Endothelial cell of umbilical vein (primary cell): ENCODE measurements around the gene ADAM33. TPM values are rescaled to one million over a fixed set of nuclear protein-coding genes. Genes with fewer than 3 reads are reported as not detected.

Experiments
- BruUV-seq: library from RNA; stranded (reverse); fragments of 400-500 nt; replicated peaks from 2 replicates; lab custom pipeline; 2021; lab: Mats Ljungman, UMichigan
- CTCF ChIA-PET: fragments of 300-600, 350-600 bp; sonication (Branson Sonifier 250); formaldehyde crosslinking; loops from one replicate; lab custom pipeline; 2021; ENCODE audit warnings: antibody characterized with exemption, inconsistent platforms; lab: Charles Lee
- POLR2A ChIA-PET: fragments of 300-600, 350-600 bp; sonication (Branson Sonifier 250); formaldehyde crosslinking; loops from one replicate; lab custom pipeline; 2021; ENCODE audit warnings: antibody characterized with exemption, inconsistent platforms; lab: Charles Lee
- DNase-seq: peaks from one replicate; pipeline ENCODE4 v3.0.0-alpha.2; 2011; ENCODE audit warnings: low read depth, low spot score
- FAIRE-seq: peaks from 2 replicates; lab custom pipeline; 2011; peaks lifted over from hg19 to GRCh38; lab: Jason Lieb, UNC
- H2AFZ ChIP-seq: 2 replicates; pipeline ENCODE4 v1.6.0; 2012; ENCODE audit warnings: low read depth, low read length, control low read depth, inconsistent platforms
- H3K27ac ChIP-seq: 2 replicates; pipeline ENCODE4 v1.5.1; 2011; ENCODE audit warnings: low read depth, mild to moderate bottlenecking, control low read depth, low read length, moderate library complexity; ENCODE audit not compliant: insufficient read depth
- H3K27me3 ChIP-seq, 2 experiments: 2 replicates each; pipeline versions ENCODE4 v1.6.0 to v1.6.1; 2011; ENCODE audit warnings: low read length in 2 of 2, mixed read lengths in 1 of 2; ENCODE audit not compliant: control insufficient read depth in 2 of 2, insufficient read depth in 2 of 2
- H3K36me3 ChIP-seq, 2 experiments: 2 replicates in 1 of 2; 3 replicates in 1 of 2; pipeline ENCODE4 v1.5.1; 2011; ENCODE audit warnings: low read length in 2 of 2, mild to moderate bottlenecking in 1 of 2, moderate library complexity in 1 of 2; ENCODE audit not compliant: control insufficient read depth in 2 of 2, insufficient read depth in 2 of 2; ENCODE audit errors: extremely low read depth in 1 of 2
- H3K4me1 ChIP-seq: 3 replicates; pipeline ENCODE4 v1.5.1; 2011; ENCODE audit warnings: mild to moderate bottlenecking, low read length; ENCODE audit not compliant: control insufficient read depth, insufficient read depth; ENCODE audit errors: extremely low read depth
- H3K4me2 ChIP-seq: 2 replicates; pipeline ENCODE4 v1.6.1; 2011; ENCODE audit warnings: low read length, control low read depth, mixed read lengths; ENCODE audit not compliant: insufficient read depth
- H3K4me3 ChIP-seq, 3 experiments: fragments of 200-600 bp in 1 of 3; sonication (generic), shearing (Covaris generic) in 1 of 3; replicated peaks in 1 of 3; 2 replicates each; pipeline ENCODE4 v1.5.1; 2011 to 2016; ENCODE audit warnings: control low read depth in 3 of 3, low read length in 3 of 3, mild to moderate bottlenecking in 2 of 3, inconsistent platforms in 1 of 3, low read depth in 1 of 3, moderate library complexity in 1 of 3; ENCODE audit not compliant: insufficient read depth in 1 of 3
- H3K79me2 ChIP-seq: 2 replicates; pipeline ENCODE4 v1.6.0; 2012; ENCODE audit warnings: low read length, inconsistent platforms; ENCODE audit not compliant: control insufficient read depth, insufficient read depth
- H3K9ac ChIP-seq: replicated peaks from 2 replicates; pipeline ENCODE3; 2011; ENCODE audit warnings: low read length, control low read depth; ENCODE audit not compliant: insufficient read depth; ENCODE audit errors: extremely low read depth
- H3K9me1 ChIP-seq: replicated peaks from 3 replicates; pipeline ENCODE4 v1.6.0; 2011; ENCODE audit warnings: mild to moderate bottlenecking, low read length; ENCODE audit not compliant: control insufficient read depth, insufficient read depth; ENCODE audit errors: extremely low read depth
- H3K9me3 ChIP-seq: replicated peaks from 2 replicates; pipeline ENCODE4 v1.5.1; 2012; ENCODE audit warnings: low read length, inconsistent platforms; ENCODE audit not compliant: control insufficient read depth, insufficient read depth
- H4K20me1 ChIP-seq: replicated peaks from 2 replicates; pipeline ENCODE3; 2011; ENCODE audit warnings: mild to moderate bottlenecking, low read length; ENCODE audit not compliant: control insufficient read depth, insufficient read depth; ENCODE audit errors: extremely low read depth
- EZH2 ChIP-seq: IDR thresholded peaks from 2 replicates; pipeline ENCODE4 v1.6.1; 2012; ENCODE audit warnings: borderline replicate concordance, low read depth, mild to moderate bottlenecking, moderate library complexity, low read length, inconsistent platforms; ENCODE audit not compliant: severe bottlenecking
- FOS ChIP-seq: IDR thresholded peaks from 2 replicates; pipeline ENCODE4 v1.6.1; 2011; ENCODE audit warnings: mild to moderate bottlenecking, low read length, moderate library complexity, borderline replicate concordance; ENCODE audit not compliant: insufficient read depth
- GATA2 ChIP-seq: IDR thresholded peaks from 2 replicates; pipeline ENCODE4 v1.7.0; 2011; ENCODE audit warnings: low read depth, mild to moderate bottlenecking, moderate library complexity, mixed read lengths, low read length; ENCODE audit not compliant: insufficient read length, insufficient read depth
- JUN ChIP-seq: IDR thresholded peaks from 2 replicates; pipeline ENCODE4 v1.6.1; 2011; ENCODE audit warnings: borderline replicate concordance, low read depth; ENCODE audit not compliant: insufficient read length, insufficient read depth
- MYC ChIP-seq: IDR thresholded peaks from one replicate; pipeline ENCODE4 v1.6.1; 2011; ENCODE audit warnings: mild to moderate bottlenecking, low read depth, low read length
- POLR2A ChIP-seq: IDR thresholded peaks from 2 replicates; pipeline ENCODE4 v1.6.1; 2012; ENCODE audit warnings: low read depth, mild to moderate bottlenecking, control low read depth, low read length
- POLR2AphosphoS5 ChIP-seq: IDR thresholded peaks from 2 replicates; pipeline ENCODE4 v1.6.1; 2012; ENCODE audit warnings: low read depth, mild to moderate bottlenecking, control low read depth, low read length, moderate library complexity; ENCODE audit not compliant: insufficient read depth
- dilution Hi-C: fragments of 300-500 bp; cut with MboI; formaldehyde crosslinking; loops from one replicate; pipeline ENCODE4 v1.15.0; 2019; ENCODE audit warnings: low sequenced_read_pairs; ENCODE audit not compliant: extremely low pct_ligation_motif_present
- intact Hi-C: fragments of 100-400 bp; cut with micrococcal nuclease; formaldehyde crosslinking; loops from one replicate; pipeline ENCODE4 v1.10.0; 2022
- polyA plus RNA-seq, 4 experiments: library from polyadenylated mRNA; depleted of rRNA in 3 of 4; stranded (reverse) in 3 of 4; unstranded in 1 of 4; fragments of >200 nt; gene quantifications; 2 replicates each; pipeline versions ENCODE4 v1.2.1 to v1.2.3, GENCODE V29; 2011 to 2012; ENCODE audit warnings: missing spikeins in 1 of 4
- total RNA-seq: library from RNA; stranded (reverse); gene quantifications from 2 replicates; pipeline ENCODE4 v1.2.3, GENCODE V29; 2021
- TF ChIP-seq, protein P1 (sequence below): IDR thresholded peaks from 2 replicates; pipeline ENCODE4 v1.6.1; 2011; ENCODE audit not compliant: insufficient read depth, insufficient read length
- TF ChIP-seq, protein P2 (sequence below), 2 donors: IDR thresholded peaks; 1 replicate in 1 of 2; 2 replicates in 1 of 2; pipeline ENCODE4 v1.5.1; 2011; ENCODE audit warnings: low read length in 2 of 2, mild to moderate bottlenecking in 2 of 2, moderate library complexity in 2 of 2, control low read depth in 1 of 2, inconsistent platforms in 1 of 2, low read depth in 1 of 2; ENCODE audit not compliant: insufficient read depth in 1 of 2; ENCODE audit errors: extremely low read depth in 1 of 2

The ADAM33 gene
- total and polyA plus RNA-seq, 2 donors (not counting 3 experiments of a cell fraction or from before 2014, with no cell fraction given), result 0.06 to 0.18 TPM

DNA sequence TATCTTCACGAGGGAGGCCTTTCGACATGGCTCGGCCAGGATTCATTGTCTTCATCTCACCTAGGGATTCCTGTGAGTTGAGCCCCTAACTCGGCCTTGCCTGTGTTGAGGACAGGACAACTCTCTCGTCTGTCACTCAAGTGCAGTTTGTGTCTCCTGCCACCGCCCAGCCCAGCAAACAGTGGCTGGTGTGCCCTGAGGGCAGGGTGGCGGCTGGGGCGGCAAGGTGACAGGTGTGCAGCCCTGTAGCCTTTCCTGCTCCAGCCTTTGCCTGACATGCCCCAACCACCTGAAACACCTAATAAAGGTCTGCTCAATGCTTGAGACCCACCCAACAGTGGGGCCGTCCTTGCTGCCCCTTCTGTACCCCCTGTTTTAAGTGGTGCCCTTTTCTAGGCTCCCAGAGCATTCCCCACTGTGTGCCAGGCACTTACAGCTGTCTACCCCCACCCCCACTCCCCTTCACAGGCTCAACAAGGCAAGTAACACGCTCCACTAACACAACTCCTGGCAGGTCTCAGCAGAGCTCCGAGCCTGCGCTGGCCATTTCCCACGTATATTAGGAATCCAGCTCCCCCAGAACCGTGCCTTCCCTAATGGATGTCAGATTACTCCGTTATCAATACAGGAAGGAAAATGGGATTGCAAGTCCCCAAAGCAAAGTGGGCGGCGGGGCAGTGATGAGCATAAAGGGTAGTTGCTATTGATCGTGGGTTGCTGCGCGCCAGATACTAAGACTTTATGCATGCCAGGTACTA, 36.3 kb downstream of the ADAM33 start:
- Histone ChIP-seq H4K20me1 (no peaks in the 10 kb centered on the region), H3K27me3 (no peaks in the 10 kb centered on the region), H2AFZ (no peak overlapping the region), H3K9me1 (no peaks in the 10 kb centered on the region), H3K4me2 (no peak overlapping the region), H3K79me2 (no peaks in the 10 kb centered on the region), H3K4me1 (no peaks in the 10 kb centered on the region), H3K36me3 (peaks cover 0 to 3% of the 10 kb centered on the region in 2 experiments), H3K4me3 (no peak overlapping the region), H3K9ac (no peak overlapping the region), H3K27ac (no peak overlapping the region), H3K9me3 (no peaks in the 10 kb centered on the region)
- DNase-seq, result no peak
- CTCF ChIA-PET, result no interaction called here
- no peak for TF ChIP-seq EZH2
- no peak for TF ChIP-seq POLR2A
- no peak for TF ChIP-seq FOS
- TF ChIP-seq, protein P1, sequence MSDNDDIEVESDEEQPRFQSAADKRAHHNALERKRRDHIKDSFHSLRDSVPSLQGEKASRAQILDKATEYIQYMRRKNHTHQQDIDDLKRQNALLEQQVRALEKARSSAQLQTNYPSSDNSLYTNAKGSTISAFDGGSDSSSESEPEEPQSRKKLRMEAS, result no peak
- TF ChIP-seq MYC, result no peak
- TF ChIP-seq, protein P2, sequence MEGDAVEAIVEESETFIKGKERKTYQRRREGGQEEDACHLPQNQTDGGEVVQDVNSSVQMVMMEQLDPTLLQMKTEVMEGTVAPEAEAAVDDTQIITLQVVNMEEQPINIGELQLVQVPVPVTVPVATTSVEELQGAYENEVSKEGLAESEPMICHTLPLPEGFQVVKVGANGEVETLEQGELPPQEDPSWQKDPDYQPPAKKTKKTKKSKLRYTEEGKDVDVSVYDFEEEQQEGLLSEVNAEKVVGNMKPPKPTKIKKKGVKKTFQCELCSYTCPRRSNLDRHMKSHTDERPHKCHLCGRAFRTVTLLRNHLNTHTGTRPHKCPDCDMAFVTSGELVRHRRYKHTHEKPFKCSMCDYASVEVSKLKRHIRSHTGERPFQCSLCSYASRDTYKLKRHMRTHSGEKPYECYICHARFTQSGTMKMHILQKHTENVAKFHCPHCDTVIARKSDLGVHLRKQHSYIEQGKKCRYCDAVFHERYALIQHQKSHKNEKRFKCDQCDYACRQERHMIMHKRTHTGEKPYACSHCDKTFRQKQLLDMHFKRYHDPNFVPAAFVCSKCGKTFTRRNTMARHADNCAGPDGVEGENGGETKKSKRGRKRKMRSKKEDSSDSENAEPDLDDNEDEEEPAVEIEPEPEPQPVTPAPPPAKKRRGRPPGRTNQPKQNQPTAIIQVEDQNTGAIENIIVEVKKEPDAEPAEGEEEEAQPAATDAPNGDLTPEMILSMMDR (IDR thresholded peaks at IDR 0.05; ENCODE audit: extremely low read depth in 1 of 2, insufficient read depth in 1 of 2, low read depth in 1 of 2, low read length in 2 of 2), result no peak
- no peak for TF ChIP-seq POLR2AphosphoS5
- TF ChIP-seq JUN, result no peak
- no peak for TF ChIP-seq GATA2
- POLR2A ChIA-PET, result no interaction called here
- intact Hi-C loops (no loop called here), dilution Hi-C loops (no loop called here)
- FAIRE-seq, result no peak
- BruUV-seq, result no TSS peak
